ENCODE results near the gene SLC44A3.
"Not testable (repeated sequence)": the region's sequence is repeated elsewhere in the genome, so short reads cannot be mapped to it uniquely, and the experiment has no call there.

- TF ChIP-seq, protein P1, sequence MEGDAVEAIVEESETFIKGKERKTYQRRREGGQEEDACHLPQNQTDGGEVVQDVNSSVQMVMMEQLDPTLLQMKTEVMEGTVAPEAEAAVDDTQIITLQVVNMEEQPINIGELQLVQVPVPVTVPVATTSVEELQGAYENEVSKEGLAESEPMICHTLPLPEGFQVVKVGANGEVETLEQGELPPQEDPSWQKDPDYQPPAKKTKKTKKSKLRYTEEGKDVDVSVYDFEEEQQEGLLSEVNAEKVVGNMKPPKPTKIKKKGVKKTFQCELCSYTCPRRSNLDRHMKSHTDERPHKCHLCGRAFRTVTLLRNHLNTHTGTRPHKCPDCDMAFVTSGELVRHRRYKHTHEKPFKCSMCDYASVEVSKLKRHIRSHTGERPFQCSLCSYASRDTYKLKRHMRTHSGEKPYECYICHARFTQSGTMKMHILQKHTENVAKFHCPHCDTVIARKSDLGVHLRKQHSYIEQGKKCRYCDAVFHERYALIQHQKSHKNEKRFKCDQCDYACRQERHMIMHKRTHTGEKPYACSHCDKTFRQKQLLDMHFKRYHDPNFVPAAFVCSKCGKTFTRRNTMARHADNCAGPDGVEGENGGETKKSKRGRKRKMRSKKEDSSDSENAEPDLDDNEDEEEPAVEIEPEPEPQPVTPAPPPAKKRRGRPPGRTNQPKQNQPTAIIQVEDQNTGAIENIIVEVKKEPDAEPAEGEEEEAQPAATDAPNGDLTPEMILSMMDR (IDR thresholded peaks at IDR 0.05): not testable (repeated sequence)
- not testable (repeated sequence) for TF ChIP-seq POLR2A (IDR thresholded peaks at IDR 0.05)
Measured at GRCh38 chr1:94840381-94840780, 20.2 kb downstream of the SLC44A3 start.
